ENCODE data around the gene U2SURP.

- TF ChIP-seq CTCF (IDR thresholded peaks at IDR 0.05) = no peak
- no peak for TF ChIP-seq EZH2 (IDR thresholded peaks at IDR 0.05)
- TF ChIP-seq EZH2phosphoT487 (IDR thresholded peaks at IDR 0.05) = no peak
These were observed 97.8 kb downstream of the U2SURP start for GRCh38 chr3:143099210-143099609.
